Nephron progenitor cell (in vitro differentiated cells): ENCODE results near the gene ALDOB.
"Not testable (repeated sequence)": the region's sequence is repeated elsewhere in the genome, so short reads cannot be mapped to it uniquely, and the experiment has no call there.

Experiments
- DNase-seq: peaks from one replicate; pipeline ENCODE4 v3.0.0; 2021
- H3K27ac Mint-ChIP-seq: 2 replicates; pipeline ENCODE4 v1.8.0; 2021; ENCODE audit warnings: mild to moderate bottlenecking, moderate library complexity, mixed read lengths
- H3K27me3 Mint-ChIP-seq: 2 replicates; pipeline ENCODE4 v1.8.0; 2021; ENCODE audit warnings: mild to moderate bottlenecking, low read depth, mixed read lengths; ENCODE audit not compliant: poor library complexity
- H3K36me3 Mint-ChIP-seq: 2 replicates; pipeline ENCODE4 v1.8.0; 2021; ENCODE audit warnings: low read depth, mixed read lengths
- H3K4me1 Mint-ChIP-seq: 2 replicates; pipeline ENCODE4 v1.8.0; 2021; ENCODE audit warnings: mixed read lengths
- H3K4me3 Mint-ChIP-seq: 2 replicates; pipeline ENCODE4 v1.8.0; 2021; ENCODE audit warnings: mild to moderate bottlenecking, moderate library complexity, mixed read lengths
- H3K9me3 Mint-ChIP-seq: 2 replicates; pipeline ENCODE4 v1.8.0; 2021; ENCODE audit warnings: mild to moderate bottlenecking, moderate library complexity, mixed read lengths
- TF ChIP-seq, protein P1 (sequence below): fragments of 200-600 bp; sonication (generic); IDR thresholded peaks from 2 replicates; pipeline ENCODE4 v1.5.0; 2021; ENCODE audit warnings: antibody characterized with exemption

Gene ALDOB

DNA sequence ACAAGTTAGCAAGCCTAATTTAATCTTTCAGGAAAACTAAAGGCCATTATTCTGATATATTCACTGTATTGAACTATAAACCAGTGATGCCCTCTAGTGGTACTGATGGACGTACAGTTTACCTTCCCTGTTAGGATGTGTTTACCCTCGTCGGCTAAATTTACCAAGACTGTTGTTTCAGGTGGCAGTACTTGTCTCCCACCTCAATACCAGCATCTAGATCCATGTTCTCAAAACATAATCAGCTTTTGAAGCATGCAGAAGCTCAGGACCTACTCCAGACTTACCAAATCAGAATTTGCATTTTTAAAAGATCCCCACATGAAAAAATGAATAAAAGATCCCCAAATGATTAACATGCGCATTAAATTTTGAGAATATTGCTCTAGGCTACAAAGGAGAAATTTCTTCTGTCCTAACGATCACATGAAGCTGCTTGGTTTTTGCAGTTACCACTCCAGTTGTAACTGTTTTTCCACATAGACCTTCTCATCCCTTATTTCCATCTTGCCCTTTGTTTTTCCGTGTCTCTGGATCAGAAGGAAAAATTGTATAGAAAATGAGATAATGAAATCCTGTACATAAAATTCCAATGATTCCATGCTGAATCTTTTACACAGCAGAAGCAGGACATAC lies 47.6 kb downstream of the ALDOB start:
- Mint-ChIP-seq H3K36me3 (peaks cover 88% of the 10 kb centered on the region), H3K4me3 (no peak overlapping the region), H3K27ac (no peak overlapping the region), H3K4me1 (no peaks in the 10 kb centered on the region), H3K9me3 (peaks cover 59% of the 10 kb centered on the region), H3K27me3 (no peaks in the 10 kb centered on the region)
- TF ChIP-seq, protein P1, sequence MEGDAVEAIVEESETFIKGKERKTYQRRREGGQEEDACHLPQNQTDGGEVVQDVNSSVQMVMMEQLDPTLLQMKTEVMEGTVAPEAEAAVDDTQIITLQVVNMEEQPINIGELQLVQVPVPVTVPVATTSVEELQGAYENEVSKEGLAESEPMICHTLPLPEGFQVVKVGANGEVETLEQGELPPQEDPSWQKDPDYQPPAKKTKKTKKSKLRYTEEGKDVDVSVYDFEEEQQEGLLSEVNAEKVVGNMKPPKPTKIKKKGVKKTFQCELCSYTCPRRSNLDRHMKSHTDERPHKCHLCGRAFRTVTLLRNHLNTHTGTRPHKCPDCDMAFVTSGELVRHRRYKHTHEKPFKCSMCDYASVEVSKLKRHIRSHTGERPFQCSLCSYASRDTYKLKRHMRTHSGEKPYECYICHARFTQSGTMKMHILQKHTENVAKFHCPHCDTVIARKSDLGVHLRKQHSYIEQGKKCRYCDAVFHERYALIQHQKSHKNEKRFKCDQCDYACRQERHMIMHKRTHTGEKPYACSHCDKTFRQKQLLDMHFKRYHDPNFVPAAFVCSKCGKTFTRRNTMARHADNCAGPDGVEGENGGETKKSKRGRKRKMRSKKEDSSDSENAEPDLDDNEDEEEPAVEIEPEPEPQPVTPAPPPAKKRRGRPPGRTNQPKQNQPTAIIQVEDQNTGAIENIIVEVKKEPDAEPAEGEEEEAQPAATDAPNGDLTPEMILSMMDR: peak; percentile 29
- no peak for DNase-seq

DNA sequence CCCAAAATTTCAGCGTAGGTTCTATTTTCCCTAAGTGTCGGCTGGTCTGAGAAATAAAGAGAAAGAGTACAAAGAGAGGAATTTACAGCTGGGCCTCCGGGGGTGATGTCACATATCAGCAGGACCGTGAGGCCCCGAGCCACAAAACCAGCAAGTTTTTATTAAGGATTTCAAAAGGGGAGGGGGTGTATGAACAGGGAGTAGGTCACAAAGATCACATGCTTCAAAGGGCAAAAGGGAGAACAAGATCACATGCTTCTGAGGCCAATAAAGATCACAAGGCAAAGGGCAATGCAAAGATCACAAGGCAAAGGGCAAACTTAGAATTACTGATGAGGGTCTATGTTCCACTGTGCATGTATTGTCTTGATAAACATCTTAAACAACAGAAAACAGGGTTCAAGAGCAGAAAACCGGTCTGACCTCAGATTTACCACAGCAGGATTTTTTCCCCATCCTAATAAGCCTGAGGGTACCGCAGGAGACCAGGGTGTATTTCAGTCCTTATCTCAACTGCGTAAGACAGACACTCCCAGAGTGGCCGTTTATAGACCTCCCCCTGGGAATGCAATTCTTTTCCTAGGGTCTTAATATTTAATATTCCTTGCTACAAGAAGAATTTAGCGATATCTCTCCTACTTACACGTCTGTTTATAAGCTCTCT lies 50.6 kb downstream of the ALDOB start, which contains the start of gene BAAT:
BAAT (minus strand) TSS at position 134 of the 664 bp plus-strand sequence. CDS start 13,602 bp downstream, outside the sequence.
- Mint-ChIP-seq H3K36me3 (peaks cover 63% of the 10 kb centered on the region), H3K9me3 (peaks cover 29% of the 10 kb centered on the region)
- not testable (repeated sequence) for H3K27ac Mint-ChIP-seq, H3K4me1 Mint-ChIP-seq, H3K27me3 Mint-ChIP-seq, H3K4me3 Mint-ChIP-seq, DNase-seq

DNA sequence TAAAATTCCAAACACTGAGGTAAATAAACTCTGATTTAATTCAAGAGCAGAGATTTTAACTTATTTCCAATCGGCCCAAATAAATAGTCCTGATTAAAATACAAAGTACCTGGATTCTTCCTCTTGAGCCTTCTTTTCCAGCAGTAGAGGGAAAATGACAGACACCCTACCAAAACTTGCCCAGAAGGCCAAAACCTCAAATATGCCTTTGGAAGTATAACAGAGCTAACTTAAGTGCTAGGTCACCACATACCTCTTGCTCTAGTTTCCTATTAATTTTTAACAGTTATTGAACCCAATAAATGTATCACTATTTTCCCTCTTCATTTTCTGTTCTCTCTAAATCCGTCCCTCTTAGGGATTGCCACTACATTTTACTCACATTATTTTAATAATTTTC lies 52.2 kb downstream of the ALDOB start:
- DNase-seq: no peak
- TF ChIP-seq, protein P1: no peak
- Mint-ChIP-seq H3K4me3 (no peak overlapping the region), H3K27me3 (no peaks in the 10 kb centered on the region), H3K4me1 (no peaks in the 10 kb centered on the region), H3K9me3 (peaks cover 40% of the 10 kb centered on the region), H3K27ac (no peak overlapping the region), H3K36me3 (peaks cover 46% of the 10 kb centered on the region)

DNA sequence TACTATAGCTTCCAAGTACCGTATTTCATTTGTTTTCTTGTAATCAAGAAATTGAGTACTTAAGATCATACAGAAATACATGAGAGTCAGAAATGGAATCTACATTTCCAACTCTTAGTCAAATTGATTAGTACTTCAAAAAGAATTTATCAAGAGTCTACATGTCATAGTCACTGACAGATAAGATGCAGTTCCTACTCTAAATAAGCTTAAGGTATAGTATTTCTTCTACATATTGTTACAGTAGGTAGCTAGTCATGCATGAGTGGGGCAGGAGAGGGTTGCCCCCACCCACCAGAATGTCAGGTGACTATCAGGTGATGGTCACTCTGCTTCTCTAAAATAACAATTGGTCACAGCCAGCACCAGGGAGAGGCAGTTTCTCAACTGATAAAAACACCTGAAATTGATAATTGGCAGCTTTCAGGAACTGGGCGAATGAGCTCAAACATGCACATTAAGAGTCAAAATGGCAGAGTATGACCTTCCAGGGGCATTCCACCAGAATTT lies 53.7 kb downstream of the ALDOB start:
- TF ChIP-seq, protein P1: no peak
- DNase-seq: no peak
- Mint-ChIP-seq H3K27ac (no peak overlapping the region), H3K4me1 (no peaks in the 10 kb centered on the region), H3K27me3 (no peaks in the 10 kb centered on the region), H3K36me3 (peaks cover 32% of the 10 kb centered on the region), H3K9me3 (peaks cover 49% of the 10 kb centered on the region), H3K4me3 (no peak overlapping the region)

DNA sequence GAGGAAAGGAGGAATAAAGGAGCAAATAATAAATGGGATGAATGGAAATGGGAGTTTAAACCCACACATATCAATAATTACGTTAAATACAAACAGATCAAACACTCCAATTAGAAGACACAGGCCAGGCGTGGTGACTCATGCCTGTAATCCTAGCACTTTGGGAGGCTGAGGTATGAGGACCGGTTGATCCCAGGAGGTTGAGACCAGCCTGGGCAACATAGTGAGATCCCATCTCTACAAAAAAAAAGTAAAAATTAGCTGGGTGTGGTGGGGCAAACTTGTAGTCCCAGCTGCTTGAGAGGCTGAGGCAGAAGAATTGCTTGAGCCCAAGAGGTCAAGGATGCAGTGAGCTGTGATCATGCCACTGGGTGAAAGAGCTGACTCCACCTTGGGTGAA lies 54.5 kb downstream of the ALDOB start:
- peaks cover 46% of the 10 kb centered on the region for H3K9me3 Mint-ChIP-seq
- no peak for DNase-seq
- no peaks in the 10 kb centered on the region for H3K27me3 Mint-ChIP-seq
- peaks cover 25% of the 10 kb centered on the region for H3K36me3 Mint-ChIP-seq
- H3K4me1 Mint-ChIP-seq: no peaks in the 10 kb centered on the region
- no peak overlapping the region for H3K4me3 Mint-ChIP-seq
- TF ChIP-seq, protein P1: no peak
- H3K27ac Mint-ChIP-seq: no peak overlapping the region

DNA sequence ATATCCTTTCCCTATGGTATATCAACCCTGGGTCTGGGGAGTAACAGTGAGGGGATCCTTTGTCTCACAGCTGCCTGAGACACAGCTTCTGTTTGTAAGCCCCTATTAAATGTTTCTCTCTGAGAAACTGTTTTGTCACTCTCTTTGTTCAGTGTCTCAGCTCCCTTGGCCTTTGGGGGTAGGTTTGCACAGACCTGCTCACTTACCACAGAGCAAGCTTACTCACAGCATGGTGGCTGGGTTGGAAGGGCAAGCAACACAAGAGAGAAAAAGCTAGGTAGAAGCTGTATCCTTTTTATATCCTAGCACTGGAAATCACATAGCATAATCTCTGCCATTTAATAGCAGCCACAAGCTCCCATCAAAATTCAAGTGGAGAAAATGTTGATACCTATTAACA lies 55.3 kb downstream of the ALDOB start:
- H3K27ac Mint-ChIP-seq: no peak overlapping the region
- TF ChIP-seq, protein P1: no peak
- no peak for DNase-seq
- no peaks in the 10 kb centered on the region for H3K27me3 Mint-ChIP-seq
- no peak overlapping the region for H3K4me3 Mint-ChIP-seq
- peaks cover 16% of the 10 kb centered on the region for H3K36me3 Mint-ChIP-seq
- H3K9me3 Mint-ChIP-seq: peaks cover 38% of the 10 kb centered on the region
- no peaks in the 10 kb centered on the region for H3K4me1 Mint-ChIP-seq
